ENCODE measurements around the gene LEP.
"Not testable (repeated sequence)": the region's sequence is repeated elsewhere in the genome, so short reads cannot be mapped to it uniquely, and the experiment has no call there.

The LEP gene

DNA sequence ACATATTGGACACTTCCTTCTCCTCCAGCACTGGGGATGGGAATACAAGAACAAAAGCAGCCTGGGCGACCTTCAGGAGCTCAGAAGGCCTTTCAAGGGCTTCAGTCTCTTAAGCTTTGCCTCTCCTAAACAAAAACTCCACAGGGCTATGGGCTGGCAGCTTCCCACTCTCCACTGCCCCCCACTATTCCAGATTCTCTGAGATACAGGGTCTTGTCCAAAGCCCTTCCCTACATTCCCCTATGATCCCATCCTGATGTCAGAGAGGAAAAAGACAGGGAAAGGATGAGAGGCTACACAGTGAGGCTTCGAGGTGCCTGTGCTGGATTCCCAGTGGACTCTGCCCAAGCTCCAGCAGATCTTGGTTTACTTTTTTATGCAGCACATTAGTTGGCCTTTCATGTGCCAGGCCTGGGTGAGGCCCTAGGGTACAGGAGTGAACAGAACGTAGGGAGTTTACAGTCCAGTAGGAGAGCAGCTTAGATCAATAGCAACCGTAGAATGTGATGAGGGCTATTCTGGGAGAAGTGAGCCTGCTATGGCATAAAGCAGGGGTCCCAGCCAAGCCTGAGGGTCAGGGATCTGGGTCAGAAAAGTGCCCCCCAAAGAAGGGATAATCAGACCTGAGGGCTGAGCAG is 33.3 kb downstream of the LEP start:
- DNase-seq (ENCODE audit: low read depth) = no peak

DNA sequence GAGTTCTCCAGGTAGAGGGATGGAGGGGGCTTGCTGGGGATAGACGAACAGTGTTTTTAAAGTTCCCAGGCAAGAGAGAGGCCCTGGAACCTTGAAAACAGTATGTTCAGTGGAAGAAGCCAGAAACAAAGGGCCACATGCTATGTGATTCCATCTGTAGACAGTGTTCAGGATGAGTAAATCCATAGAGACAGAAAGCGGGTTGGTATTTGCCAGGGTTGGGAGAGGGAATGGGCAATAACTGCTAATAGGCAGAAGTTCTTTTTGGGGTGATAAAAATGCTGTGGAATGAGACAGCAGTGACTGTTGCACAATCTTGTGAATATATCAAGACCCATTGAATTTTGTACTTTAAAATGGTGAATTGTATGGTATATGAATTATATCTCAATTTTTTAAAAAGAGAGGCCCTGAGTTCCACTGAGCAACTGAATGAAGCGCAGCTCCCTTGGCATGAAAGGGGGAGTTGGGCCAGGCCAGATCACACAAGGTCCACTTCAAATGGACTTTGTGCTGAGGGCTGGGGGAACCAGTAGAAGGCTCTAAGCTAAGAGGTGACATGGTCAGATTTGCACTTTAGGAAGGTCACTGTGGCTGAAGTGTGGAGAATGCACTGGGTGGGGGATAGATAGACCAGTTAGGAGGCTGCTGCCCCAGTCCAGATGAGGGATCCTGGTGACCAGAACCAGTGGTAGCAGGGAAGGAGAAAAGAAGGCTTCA is 34.0 kb downstream of the LEP start:
- no peak for DNase-seq (ENCODE audit: low read depth)

DNA sequence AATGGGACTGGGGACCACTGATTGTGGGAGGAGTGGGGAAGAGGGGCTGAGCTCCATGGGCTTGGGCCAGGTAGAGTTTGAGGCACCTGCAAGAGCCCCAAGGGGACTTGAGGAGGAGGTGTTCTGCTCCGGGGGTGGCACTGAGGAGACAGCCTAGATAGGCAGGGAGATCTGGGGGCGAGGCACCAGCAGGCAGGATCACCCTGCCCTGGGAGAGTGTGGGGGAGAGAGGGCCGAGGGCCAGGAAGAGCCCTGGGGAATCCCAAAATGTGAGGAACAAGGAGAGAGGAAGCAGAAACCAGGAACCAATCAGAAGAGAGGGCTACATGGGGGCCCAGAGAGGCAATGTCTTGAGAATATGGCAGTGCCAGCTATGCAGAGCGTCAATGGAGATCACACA is 34.6 kb downstream of the LEP start:
- DNase-seq (ENCODE audit: low read depth) = no peak

DNA sequence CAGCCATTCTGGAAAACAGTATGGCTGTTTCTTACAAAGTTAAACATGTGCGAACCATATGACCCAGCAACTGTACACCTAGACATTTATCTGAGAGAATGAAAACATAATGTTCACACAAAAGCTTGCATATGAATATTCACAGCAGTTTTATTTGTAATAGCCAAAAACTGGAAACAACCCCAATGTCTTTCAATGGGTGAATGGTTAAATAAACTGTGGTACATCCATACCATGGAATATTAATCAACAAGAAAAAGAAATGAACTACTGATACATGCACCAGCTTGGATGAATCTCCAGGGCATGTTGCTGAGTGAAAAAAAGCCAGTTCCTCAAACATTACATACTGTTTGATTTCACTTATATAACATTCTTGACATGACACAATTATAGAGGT is 37.3 kb downstream of the LEP start:
- no peak for DNase-seq (ENCODE audit: low read depth)

DNA sequence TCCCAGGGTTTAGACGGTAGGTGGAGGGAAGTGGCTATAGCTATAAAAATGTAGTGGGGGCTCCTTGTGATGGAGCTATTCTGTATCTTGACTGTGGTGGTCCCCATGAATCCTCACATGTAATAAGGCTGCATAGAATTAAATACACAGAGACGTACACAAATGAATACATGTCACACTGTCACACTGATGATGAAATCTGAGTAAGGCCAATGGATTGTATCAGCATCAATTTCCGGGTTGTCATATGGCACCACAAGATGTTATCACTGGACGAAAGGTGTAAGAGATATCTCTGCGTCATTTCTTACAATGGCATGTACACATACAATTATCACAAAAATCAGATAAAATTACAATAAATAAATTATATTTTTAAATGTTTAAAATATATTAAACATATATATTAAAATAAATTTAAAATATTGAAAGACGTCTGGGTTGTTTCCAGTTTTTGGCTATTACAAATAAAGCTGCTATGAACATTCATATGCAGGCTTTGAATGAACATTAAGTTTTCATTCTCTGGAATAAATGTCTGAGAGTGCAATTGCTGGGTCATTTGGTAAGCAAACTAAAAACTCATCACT is 38.1 kb downstream of the LEP start:
- no peak for DNase-seq (ENCODE audit: low read depth)

DNA sequence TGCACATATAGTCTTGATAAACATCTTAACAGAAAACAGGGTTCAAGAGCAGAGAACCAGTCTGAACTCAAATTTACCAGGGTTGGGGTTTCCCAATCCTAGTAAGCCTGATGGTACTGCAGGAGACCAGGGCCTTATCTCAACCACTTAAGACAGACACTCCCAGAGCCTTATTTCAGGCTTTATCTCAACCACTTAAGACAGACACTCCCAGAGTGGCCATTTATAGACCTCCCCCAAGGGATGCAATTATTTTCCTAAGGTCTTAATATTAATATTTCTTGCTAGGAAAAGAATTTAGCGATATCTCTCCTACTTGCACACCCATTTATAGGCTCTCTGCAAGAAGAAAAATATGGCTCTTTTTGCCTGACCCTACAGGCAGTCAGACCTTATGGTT is 39.4 kb downstream of the LEP start:
- DNase-seq (ENCODE audit: low read depth) = not testable (repeated sequence)

DNA sequence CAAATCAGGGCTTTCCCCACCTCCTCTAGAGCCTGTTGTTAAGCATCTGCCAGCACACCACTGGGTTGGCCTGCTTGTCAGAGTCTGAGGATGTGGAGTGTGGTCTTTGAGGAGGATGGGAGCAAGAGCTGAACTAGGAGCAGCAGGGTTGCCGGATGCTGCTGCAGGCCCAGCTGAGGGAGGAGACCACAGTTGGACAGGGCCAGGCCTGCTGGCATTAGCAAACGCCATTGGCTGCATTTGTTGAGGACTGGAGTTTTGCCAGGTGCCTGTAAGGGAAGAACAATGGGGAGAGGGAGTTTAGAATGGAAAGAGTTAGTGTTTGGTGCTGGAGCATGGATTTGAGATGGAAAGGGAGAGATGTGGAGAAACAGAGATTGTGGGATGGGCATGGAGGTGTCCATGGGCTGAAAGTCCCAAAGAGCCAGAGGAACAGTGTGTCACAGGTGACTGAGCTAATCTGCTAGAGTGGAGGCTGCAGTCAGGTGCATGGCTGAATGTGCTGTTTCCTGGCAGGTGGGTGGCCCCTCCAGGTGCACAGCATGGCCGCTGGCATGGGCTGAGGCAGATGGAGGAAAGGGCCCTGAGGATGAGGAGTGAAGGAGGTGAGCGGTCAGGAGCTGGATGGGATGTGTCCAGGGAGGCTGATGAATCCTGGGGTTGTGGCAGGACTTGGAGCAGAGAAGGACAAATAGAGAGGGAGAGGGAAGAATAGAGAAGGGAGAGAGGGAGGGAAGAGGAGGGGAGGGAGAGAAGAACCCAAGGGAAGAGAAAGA is 40.7 kb downstream of the LEP start:
- DNase-seq (ENCODE audit: low read depth) = no peak

DNA sequence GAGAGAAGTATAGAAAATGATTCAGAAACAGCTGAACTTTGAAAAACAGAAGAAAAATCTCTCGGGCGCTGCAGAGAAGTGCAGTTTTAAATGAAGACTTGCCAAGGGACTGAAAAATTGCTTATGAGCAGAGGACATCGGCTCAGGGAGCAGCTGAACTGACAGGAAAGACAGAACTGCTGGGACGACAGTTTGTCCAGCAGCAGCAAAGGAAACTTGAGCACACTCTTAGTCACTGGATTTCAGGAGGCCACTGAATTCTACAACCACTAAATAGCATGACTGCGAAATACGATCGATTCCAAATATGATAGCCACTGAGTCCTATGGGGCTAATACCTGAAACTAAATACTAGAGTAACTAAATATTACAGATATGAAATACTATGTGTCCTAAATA is 43.0 kb downstream of the LEP start:
- no peak for DNase-seq (ENCODE audit: low read depth)

DNA sequence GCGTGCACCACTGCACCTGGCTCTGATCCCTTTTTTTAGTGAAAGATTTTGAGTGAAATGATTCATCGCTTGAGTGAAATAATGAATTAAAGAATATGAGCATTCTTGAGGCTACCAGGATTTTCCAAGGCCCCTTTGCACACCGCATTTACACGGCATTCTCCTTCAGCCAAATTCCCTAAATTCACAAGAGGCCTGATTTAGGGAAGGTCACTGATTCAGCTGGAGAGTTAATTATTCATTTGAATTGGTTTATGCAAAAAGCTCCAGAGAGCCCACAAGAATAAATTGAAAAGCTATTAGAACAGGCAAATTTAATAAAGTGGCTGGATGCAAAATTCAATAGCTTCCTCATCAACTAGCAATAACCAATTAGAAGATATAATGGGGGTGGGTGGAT is 46.5 kb downstream of the LEP start:
- no peak for DNase-seq (ENCODE audit: low read depth)

DNA sequence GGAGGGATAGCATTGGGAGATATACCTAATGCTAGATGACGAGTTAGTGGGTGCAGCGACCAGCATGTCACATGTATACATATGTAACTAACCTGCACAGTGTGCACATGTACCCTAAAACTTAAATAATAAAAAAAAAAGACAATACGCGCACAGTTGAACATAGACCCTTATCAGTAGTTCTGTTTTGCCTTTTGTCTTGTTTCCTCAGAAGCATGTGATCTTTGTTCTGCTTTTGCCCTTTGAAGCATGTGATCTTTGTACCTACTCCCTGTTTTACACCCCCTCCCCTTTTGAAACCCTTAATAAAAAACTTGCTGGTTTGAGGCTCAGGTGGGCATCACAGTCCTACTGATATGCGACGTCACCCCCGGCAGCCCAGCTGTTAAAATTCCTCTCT is 56.9 kb downstream of the LEP start:
- not testable (repeated sequence) for DNase-seq (ENCODE audit: low read depth)

DNA sequence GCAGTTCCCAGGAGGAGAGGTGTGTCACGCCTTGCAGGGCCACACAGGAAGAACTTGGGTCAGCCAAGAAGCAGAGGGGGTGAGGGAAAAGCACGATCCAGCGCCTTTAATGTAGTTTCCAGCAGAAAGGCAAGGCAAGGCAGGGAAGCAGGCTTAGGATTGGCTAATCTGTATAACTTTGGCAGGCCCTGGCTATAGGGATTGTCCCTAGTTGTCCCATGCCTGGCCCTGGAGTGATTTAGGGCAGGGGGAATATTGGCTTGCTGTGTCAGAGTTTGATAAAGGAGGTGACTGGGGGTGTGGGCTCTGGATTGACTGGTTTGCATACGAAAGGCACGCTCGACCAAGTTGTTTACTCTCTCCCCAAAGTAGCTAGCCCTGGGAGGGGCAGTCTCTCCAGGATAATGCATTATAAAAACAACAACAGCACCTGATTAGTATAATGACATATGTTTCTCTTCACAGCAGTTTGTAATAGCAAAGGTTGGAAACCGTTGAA is 58.1 kb downstream of the LEP start:
- DNase-seq (ENCODE audit: low read depth) = no peak

DNA sequence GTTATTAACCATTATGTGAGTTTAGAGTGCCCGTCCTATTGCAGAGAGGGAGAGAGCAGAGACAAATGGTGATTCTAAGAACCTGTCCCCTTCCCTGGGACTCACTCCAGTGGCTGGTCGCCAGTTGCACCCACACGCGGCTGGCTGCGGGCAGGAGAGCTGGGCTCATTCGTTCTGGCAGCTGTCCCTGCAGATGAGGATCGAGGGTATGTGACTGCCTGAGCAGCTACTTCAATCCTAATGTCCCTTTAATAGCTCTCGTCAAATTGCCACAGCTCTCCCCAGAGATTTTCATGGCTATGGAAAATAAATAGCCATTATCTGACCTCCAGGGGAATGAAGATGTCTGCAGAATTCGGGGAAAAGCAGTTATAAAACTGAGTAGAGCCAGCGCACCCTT is 61.1 kb downstream of the LEP start:
- no peak for DNase-seq (ENCODE audit: low read depth)

DNA sequence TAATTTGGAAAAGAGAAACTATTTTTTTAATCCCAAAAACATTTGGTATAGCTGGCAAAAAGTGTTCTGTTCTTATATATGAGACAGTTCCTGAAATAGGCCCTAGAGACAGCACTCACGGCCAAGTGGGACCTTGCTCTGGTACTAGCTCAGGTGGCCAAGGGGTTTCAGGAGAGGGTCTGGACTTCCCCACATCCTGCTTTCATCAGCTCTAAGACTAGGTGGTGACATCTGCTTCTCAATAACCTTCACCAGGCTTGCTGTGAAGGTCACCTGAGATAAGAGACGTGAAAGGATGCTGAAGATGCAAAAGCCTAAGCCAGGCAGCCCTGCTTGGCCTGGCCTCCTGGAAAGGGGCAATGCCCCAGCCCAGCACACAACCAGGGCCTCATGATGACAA is 62.1 kb downstream of the LEP start:
- no peak for DNase-seq (ENCODE audit: low read depth)

DNA sequence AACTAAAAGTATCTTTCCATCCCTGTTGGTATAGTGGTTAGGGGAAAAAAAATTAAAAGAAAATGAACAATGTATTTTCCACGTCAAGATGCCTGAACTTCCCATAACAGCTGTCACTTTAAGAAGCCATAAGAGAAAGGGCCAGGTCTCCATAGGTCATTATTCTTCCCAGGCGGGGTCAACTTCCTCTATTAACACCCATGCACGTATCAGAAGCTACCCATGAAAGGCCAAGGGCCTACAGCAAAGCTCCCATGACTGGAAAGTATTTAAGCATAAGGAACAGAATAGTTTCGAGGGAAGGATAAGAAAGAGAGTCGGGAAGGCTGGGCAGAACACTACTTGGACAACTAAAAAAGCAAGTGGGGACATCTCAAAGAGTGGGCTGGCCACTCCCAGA is 62.6 kb downstream of the LEP start:
- DNase-seq (ENCODE audit: low read depth) = no peak

DNA sequence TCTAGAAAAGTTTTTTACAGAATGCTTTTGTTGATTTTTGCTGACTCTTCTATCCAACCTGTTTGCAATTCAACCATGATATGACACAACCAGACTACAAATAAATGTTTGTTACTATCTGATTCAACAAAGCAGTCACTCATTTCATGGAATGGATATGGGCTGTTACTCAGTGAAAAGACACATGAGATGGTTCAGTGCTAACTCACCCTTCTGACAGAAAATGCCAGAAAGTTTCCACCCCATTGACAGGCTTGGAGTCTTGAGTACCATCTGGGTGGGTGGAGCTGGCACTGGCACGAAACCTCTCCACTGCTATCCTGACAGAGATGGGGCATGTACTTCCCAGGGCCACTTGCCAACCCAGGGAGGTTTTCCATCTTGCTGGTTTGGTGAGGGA is 63.1 kb downstream of the LEP start:
- no peak for DNase-seq (ENCODE audit: low read depth)

DNA sequence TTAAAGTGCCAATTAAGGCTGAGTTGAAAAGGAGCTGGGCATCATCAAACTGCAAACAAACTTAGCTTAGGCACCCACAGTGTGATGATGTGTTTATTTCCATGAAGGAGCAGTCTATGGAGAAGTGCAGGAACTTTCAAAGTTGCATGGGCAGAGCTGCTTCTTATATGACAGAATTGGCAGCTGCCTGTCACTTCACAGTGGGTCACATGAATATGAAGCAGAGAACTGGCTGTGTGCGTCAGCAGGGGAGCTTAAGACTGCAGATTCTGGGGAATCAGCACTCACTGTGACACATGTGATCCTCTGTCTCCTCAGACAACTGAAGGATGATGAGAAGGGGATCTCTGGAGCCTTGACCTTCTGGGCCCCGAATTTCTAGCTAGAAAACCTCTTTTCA is 66.0 kb downstream of the LEP start:
- no peak for DNase-seq (ENCODE audit: low read depth)
